Activated naive CD4-positive, alpha-beta T cell treated with anti-CD3 and anti-CD28 coated beads, Interleukin-2, amount 50 U/mL, for 24 hours (primary cell): ENCODE results near the gene TRIP4.
"Not testable (repeated sequence)": the region's sequence is repeated elsewhere in the genome, so short reads cannot be mapped to it uniquely, and the experiment has no call there.

ENCODE experiments used
- H3K27ac Mint-ChIP-seq: one replicate; pipeline ENCODE4 v1.8.0; 2021; ENCODE audit warnings: mild to moderate bottlenecking, mixed read lengths
- H3K27me3 Mint-ChIP-seq: one replicate; pipeline ENCODE4 v1.8.0; 2021; ENCODE audit warnings: mixed read lengths
- H3K36me3 Mint-ChIP-seq: one replicate; pipeline ENCODE4 v1.8.0; 2021; ENCODE audit warnings: mixed read lengths
- H3K4me1 Mint-ChIP-seq: one replicate; pipeline ENCODE4 v1.8.0; 2021; ENCODE audit warnings: mixed read lengths
- H3K4me3 Mint-ChIP-seq: one replicate; pipeline ENCODE4 v1.8.0; 2021; ENCODE audit warnings: mild to moderate bottlenecking, mixed read lengths
- H3K9me3 Mint-ChIP-seq: one replicate; pipeline ENCODE4 v1.8.0; 2021; ENCODE audit warnings: mixed read lengths

The TRIP4 gene

DNA sequence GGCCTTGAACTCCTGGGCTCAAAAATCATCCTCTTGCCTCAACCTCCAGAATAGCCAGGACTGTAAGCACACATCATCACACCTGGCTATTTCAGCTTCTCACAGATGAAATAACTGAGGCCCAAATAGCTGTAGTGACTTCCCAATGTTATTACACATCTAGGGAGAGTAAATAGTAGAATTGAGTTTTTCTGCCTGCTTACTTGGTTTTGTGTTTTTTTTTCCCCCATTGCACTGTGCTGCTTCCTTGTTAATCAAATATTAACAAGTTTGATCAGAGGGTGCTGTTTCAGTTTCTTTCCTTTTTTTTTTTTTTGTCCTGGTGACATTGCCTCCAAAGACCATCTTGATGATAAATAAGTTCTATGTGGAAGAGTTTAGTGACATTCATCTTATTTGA, 96.1 kb downstream of the TRIP4 start:
- H3K36me3 Mint-ChIP-seq, result peaks cover 6% of the 10 kb centered on the region
- H3K4me1 Mint-ChIP-seq, result peaks cover 50% of the 10 kb centered on the region
- no peaks in the 10 kb centered on the region for H3K9me3 Mint-ChIP-seq
- no peaks in the 10 kb centered on the region for H3K27me3 Mint-ChIP-seq
- peak overlapping the region; percentile 9 for H3K27ac Mint-ChIP-seq
- H3K4me3 Mint-ChIP-seq, result no peak overlapping the region

GRCh38 chr15:64485796-64486195, 98.2 kb downstream of the TRIP4 start:
- H3K27ac Mint-ChIP-seq, result no peak overlapping the region
- peaks cover 9% of the 10 kb centered on the region for H3K36me3 Mint-ChIP-seq
- peaks cover 48% of the 10 kb centered on the region for H3K4me1 Mint-ChIP-seq
- H3K27me3 Mint-ChIP-seq, result no peaks in the 10 kb centered on the region
- no peak overlapping the region for H3K4me3 Mint-ChIP-seq
- no peaks in the 10 kb centered on the region for H3K9me3 Mint-ChIP-seq

GRCh38 chr15:64490598-64491259, 103.1 kb downstream of the TRIP4 start:
- H3K36me3 Mint-ChIP-seq, result peaks cover 8% of the 10 kb centered on the region
- peaks cover 69% of the 10 kb centered on the region for H3K4me1 Mint-ChIP-seq
- H3K9me3 Mint-ChIP-seq, result no peaks in the 10 kb centered on the region
- H3K4me3 Mint-ChIP-seq, result no peak overlapping the region
- no peaks in the 10 kb centered on the region for H3K27me3 Mint-ChIP-seq
- H3K27ac Mint-ChIP-seq, result peak overlapping the region; percentile 53

GRCh38 chr15:64493641-64494040, 106.0 kb downstream of the TRIP4 start:
- no peaks in the 10 kb centered on the region for H3K27me3 Mint-ChIP-seq
- peaks cover 9% of the 10 kb centered on the region for H3K36me3 Mint-ChIP-seq
- H3K4me1 Mint-ChIP-seq, result peaks cover 73% of the 10 kb centered on the region
- H3K4me3 Mint-ChIP-seq, result no peak overlapping the region
- H3K27ac Mint-ChIP-seq, result peak overlapping the region; percentile 80
- no peaks in the 10 kb centered on the region for H3K9me3 Mint-ChIP-seq

DNA sequence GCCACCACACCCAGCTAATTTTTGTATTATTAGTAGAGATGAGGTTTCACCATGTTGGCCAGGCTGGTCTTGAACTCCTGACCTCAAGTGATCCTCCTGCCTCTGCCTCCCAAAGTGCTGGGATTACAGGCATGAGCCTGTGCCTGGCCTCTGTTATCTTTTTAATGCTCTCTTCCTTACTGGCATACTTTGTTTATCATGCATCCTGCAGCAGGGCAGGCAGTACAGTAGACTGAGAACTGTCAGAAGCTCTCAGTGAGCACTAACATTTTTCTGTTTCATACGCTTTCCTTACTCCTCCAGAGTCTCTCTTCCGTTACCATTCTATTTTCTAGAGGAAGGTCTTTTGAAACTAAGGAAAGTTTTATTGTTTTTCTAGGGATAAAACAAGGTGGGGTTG, 108.3 kb downstream of the TRIP4 start:
- peaks cover 19% of the 10 kb centered on the region for H3K36me3 Mint-ChIP-seq
- peaks cover 88% of the 10 kb centered on the region for H3K4me1 Mint-ChIP-seq
- H3K27ac Mint-ChIP-seq, result peak overlapping the region; percentile 65

DNA sequence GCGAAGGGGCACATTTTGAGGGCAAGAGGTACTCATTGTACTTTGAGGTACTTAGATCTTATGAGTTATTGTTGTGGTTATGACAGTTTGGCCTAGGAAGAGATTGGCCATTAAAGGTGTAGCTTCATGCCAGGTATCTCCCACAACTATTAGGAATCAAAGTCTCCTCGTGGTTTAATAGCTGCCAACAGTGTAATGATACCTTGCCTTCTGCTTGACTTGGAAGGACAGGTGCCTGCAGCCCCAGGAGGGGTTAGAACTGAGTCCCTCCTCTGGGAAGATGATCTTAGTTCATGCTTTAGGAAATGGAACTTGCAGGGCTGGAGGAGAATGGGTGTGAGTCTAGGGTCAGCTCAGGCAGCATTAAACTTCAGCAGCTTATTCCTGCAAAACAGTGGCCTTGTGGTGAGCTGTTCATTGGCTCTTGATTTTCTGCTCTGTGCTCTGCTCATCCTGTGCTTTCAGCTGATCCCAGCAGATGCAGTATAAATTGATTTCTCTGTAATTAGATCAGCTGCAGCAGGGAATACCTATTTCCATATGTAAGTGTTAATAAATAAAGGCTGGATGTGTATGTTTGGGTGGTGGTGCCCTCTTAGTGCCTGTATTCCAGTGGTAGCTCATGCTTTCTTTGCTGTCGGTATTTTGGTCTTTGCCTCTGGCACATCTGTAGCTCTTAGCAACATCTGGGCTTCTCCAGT, 113.2 kb downstream of the TRIP4 start:
- Mint-ChIP-seq H3K36me3 (peaks cover 23% of the 10 kb centered on the region), H3K4me1 (peaks cover 94% of the 10 kb centered on the region), H3K27me3 (no peaks in the 10 kb centered on the region), H3K9me3 (no peaks in the 10 kb centered on the region), H3K4me3 (no peak overlapping the region), H3K27ac (peak overlapping the region; percentile 56)

More for the DNA sequence above, 108.3 kb downstream of the TRIP4 start:
- H3K27me3 Mint-ChIP-seq, H3K4me3 Mint-ChIP-seq, H3K9me3 Mint-ChIP-seq: not testable (repeated sequence)

GRCh38 chr15:64501396-64501715, 113.7 kb downstream of the TRIP4 start:
- H3K27ac Mint-ChIP-seq, result peak overlapping the region; percentile 56
- no peaks in the 10 kb centered on the region for H3K9me3 Mint-ChIP-seq
- no peak overlapping the region for H3K4me3 Mint-ChIP-seq
- H3K4me1 Mint-ChIP-seq, result peaks cover 89% of the 10 kb centered on the region
- H3K27me3 Mint-ChIP-seq, result no peaks in the 10 kb centered on the region
- peaks cover 23% of the 10 kb centered on the region for H3K36me3 Mint-ChIP-seq

DNA sequence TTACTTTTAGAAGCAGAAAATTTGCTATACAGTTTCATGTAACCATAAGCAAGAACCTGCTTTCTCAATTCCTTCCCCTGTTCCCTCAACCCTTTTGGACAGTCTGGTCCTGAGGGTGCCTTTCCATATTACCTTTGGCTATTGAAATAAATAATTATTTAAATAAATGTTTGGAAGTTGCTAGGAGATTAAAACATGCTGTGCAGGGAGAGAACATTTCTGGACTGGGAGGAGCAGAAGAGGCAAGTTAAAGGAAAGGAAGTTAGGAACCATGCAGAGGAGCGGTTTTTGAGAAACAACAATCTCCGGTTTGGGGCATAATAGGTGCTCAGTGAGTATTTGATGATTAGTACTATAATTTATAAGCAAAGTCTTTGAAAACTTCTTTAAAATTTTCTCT, 114.5 kb downstream of the TRIP4 start:
- Mint-ChIP-seq H3K27me3 (no peaks in the 10 kb centered on the region), H3K27ac (peak overlapping the region; percentile 71), H3K4me3 (peak overlapping the region; percentile 49), H3K4me1 (peaks cover 88% of the 10 kb centered on the region), H3K36me3 (peaks cover 24% of the 10 kb centered on the region), H3K9me3 (no peaks in the 10 kb centered on the region)

GRCh38 chr15:64502551-64502950, 114.9 kb downstream of the TRIP4 start:
- H3K36me3 Mint-ChIP-seq, result peaks cover 23% of the 10 kb centered on the region
- peaks cover 88% of the 10 kb centered on the region for H3K4me1 Mint-ChIP-seq
- peak overlapping the region; percentile 49 for H3K4me3 Mint-ChIP-seq
- no peaks in the 10 kb centered on the region for H3K9me3 Mint-ChIP-seq
- H3K27ac Mint-ChIP-seq, result peak overlapping the region; percentile 71
- no peaks in the 10 kb centered on the region for H3K27me3 Mint-ChIP-seq

- Mint-ChIP-seq H3K9me3 (no peaks in the 10 kb centered on the region), H3K4me3 (peak overlapping the region; percentile 49), H3K27ac (peak overlapping the region; percentile 71), H3K4me1 (peaks cover 92% of the 10 kb centered on the region), H3K36me3 (peaks cover 23% of the 10 kb centered on the region), H3K27me3 (no peaks in the 10 kb centered on the region)
Measured at GRCh38 chr15:64503197-64503596, 115.6 kb downstream of the TRIP4 start.

DNA sequence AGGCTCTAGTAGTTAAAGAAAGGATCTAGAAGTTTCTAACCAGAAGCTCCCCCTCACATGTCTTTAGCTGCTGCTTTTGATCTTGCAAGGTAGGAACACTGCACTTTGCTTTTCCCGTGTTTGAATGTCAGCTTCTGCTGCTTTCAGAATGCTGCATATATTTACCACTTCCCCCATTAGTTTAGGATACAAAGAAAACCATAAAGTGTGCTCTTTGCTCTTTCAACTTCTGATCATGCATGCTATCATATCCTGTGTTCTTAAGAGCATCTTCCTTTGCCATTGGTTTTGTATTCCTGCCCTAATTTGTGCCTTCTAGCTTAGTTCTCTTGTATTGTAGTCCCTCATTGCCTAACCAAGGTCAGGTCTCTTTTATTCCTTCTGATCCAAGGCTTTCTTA, 116.0 kb downstream of the TRIP4 start:
- no peaks in the 10 kb centered on the region for H3K27me3 Mint-ChIP-seq
- peaks cover 92% of the 10 kb centered on the region for H3K4me1 Mint-ChIP-seq
- peak overlapping the region; percentile 49 for H3K4me3 Mint-ChIP-seq
- peaks cover 22% of the 10 kb centered on the region for H3K36me3 Mint-ChIP-seq
- peak overlapping the region; percentile 71 for H3K27ac Mint-ChIP-seq
- no peaks in the 10 kb centered on the region for H3K9me3 Mint-ChIP-seq
